Body of pancreas (tissue), 4 donors: ENCODE results near the gene PPP1R37. TPM values are rescaled to one million over a fixed set of nuclear protein-coding genes. Genes with fewer than 3 reads are reported as not detected.

Experiments used
- ATAC-seq: fragments of 150-250 bp; one replicate; pipeline ENCODE4 v1.9.1; 2016
- DNase-seq, 4 donors: peaks; one replicate each; pipeline ENCODE4 v3.0.0-alpha.2; 2019
- H3K27ac ChIP-seq, 4 donors: fragments of 200-600 bp; sonication (generic); 1 replicate in 3 of 4; 2 replicates in 1 of 4; pipeline versions ENCODE4 v1.5.1 to v1.6.1; 2016 to 2019; ENCODE audit warnings: mild to moderate bottlenecking in 1 of 4, mixed read lengths in 1 of 4, moderate library complexity in 1 of 4
- H3K27me3 ChIP-seq, 2 donors: fragments of 200-600 bp; sonication (generic); one replicate each; pipeline ENCODE4 v1.6.0; 2016; ENCODE audit warnings: mild to moderate bottlenecking in 1 of 2
- H3K36me3 ChIP-seq, 2 donors: fragments of 200-600 bp; sonication (generic); replicated peaks in 1 of 2; 2 replicates each; pipeline ENCODE4 v1.5.1; 2016; ENCODE audit warnings: low read depth in 2 of 2; ENCODE audit not compliant: insufficient read depth in 1 of 2
- H3K4me1 ChIP-seq: fragments of 200-600 bp; sonication (generic); one replicate; pipeline ENCODE4 v1.6.0; 2016
- H3K4me3 ChIP-seq, 2 donors: fragments of 200-600 bp; sonication (generic); 1 replicate in 1 of 2; 2 replicates in 1 of 2; pipeline ENCODE4 v1.5.1; 2016 to 2019
- H3K9me3 ChIP-seq, 3 donors: fragments of 200-600 bp; sonication (generic); 1 replicate in 2 of 3; 2 replicates in 1 of 3; pipeline ENCODE4 v1.5.1; 2016
- CTCF ChIP-seq, 7 experiments: fragments of 450-650 bp in 4 of 7; fragments of 200-600 bp in 3 of 7; sonication (generic) in 3 of 7; IDR thresholded peaks; one replicate each; pipeline ENCODE4 v1.5.1; 2016 to 2019; ENCODE audit warnings: antibody characterized with exemption in 7 of 7
- POLR2A ChIP-seq, 3 donors: fragments of 450-650 bp; IDR thresholded peaks; one replicate each; pipeline ENCODE4 v1.6.1; 2016; ENCODE audit warnings: antibody characterized with exemption in 3 of 3, mild to moderate bottlenecking in 2 of 3
- WGBS, 2 donors: methylation state at CpG; one replicate each; pipeline ENCODE4 v1.1.5; 2017; 5-methylcytosine and 5-hydroxymethylcytosine counted together
- intact Hi-C: fragments of 100-400 bp; cut with DNase I; formaldehyde crosslinking; loops from one replicate; pipeline ENCODE4 v1.15.1; 2023
- total RNA-seq, 2 donors: library from RNA; depleted of rRNA; stranded (reverse); fragments of >200 nt; gene quantifications; one replicate each; pipeline ENCODE4 v1.1.0, GENCODE V29; 2016

PPP1R37 gene
- total RNA-seq, 2 donors from 2014 or later: 16.6 to 49.8 TPM

GRCh38 chr19:45140533-45140932 is 47.6 kb downstream of the PPP1R37 start:
- intact Hi-C loops: no loop called here
- Histone ChIP-seq H3K9me3 (no peaks in the 10 kb centered on the region), H3K27ac (no peak overlapping the region), H3K4me1 (peaks cover 14% of the 10 kb centered on the region), H3K27me3 (no peaks in the 10 kb centered on the region), H3K36me3 (peaks cover 4 to 7% of the 10 kb centered on the region in 2 donors), H3K4me3 (no peak overlapping the region)
- TF ChIP-seq CTCF (IDR thresholded peaks at IDR 0.05): no peak
- TF ChIP-seq POLR2A (IDR thresholded peaks at IDR 0.05): no peak
- ATAC-seq: no peak
- 92 to 96% methylated on average over 9 of the region's 11 CpGs for WGBS, 2 donors
- no peak for DNase-seq

GRCh38 chr19:45141203-45141900 is 48.4 kb downstream of the PPP1R37 start:
- TF ChIP-seq CTCF (IDR thresholded peaks at IDR 0.05) (no peak), POLR2A (IDR thresholded peaks at IDR 0.05) (no peak)
- ATAC-seq (no peak), DNase-seq (no peak)
- no peaks in the 10 kb centered on the region for H3K27me3 ChIP-seq
- no peak overlapping the region for H3K4me3 ChIP-seq
- peaks cover 13% of the 10 kb centered on the region for H3K4me1 ChIP-seq
- 93 to 97% methylated on average over 20 to 28 of the region's 28 CpGs for WGBS, 2 donors
- H3K9me3 ChIP-seq: no peaks in the 10 kb centered on the region
- H3K27ac ChIP-seq: no peak overlapping the region
- H3K36me3 ChIP-seq: peaks cover 4 to 7% of the 10 kb centered on the region in 2 donors
- intact Hi-C loops: no loop called here

GRCh38 chr19:45142016-45142725 is 49.2 kb downstream of the PPP1R37 start:
- no peak for DNase-seq
- WGBS, 2 donors: 90 to 93% methylated on average over 3 to 32 of the region's 33 CpGs
- intact Hi-C loops: no loop called here

GRCh38 chr19:45142726-45143110 is 49.7 kb downstream of the PPP1R37 start:
- no peak for DNase-seq
- H3K9me3 ChIP-seq: no peaks in the 10 kb centered on the region
- no peak overlapping the region for H3K27ac ChIP-seq
- no peak for TF ChIP-seq CTCF (IDR thresholded peaks at IDR 0.05)
- TF ChIP-seq POLR2A (IDR thresholded peaks at IDR 0.05): no peak
- WGBS, 2 donors: 82 to 90% methylated on average over 8 to 9 of the region's 9 CpGs
- no peak for ATAC-seq
- H3K4me3 ChIP-seq: no peak overlapping the region
- no peaks in the 10 kb centered on the region for H3K4me1 ChIP-seq
- H3K27me3 ChIP-seq: no peaks in the 10 kb centered on the region
- peaks cover 4 to 7% of the 10 kb centered on the region in 2 donors for H3K36me3 ChIP-seq
- intact Hi-C loops: no loop called here

More at GRCh38 chr19:45142016-45142725, 49.2 kb downstream of the PPP1R37 start:
- H3K36me3 ChIP-seq: peaks cover 4 to 7% of the 10 kb centered on the region in 2 donors
- peaks cover 5% of the 10 kb centered on the region for H3K4me1 ChIP-seq
- H3K27ac ChIP-seq: no peak overlapping the region
- no peak overlapping the region for H3K4me3 ChIP-seq
- no peak for ATAC-seq
- no peaks in the 10 kb centered on the region for H3K9me3 ChIP-seq
- no peaks in the 10 kb centered on the region for H3K27me3 ChIP-seq
- TF ChIP-seq CTCF (IDR thresholded peaks at IDR 0.05) (no peak), POLR2A (IDR thresholded peaks at IDR 0.05) (no peak)
